ENCODE measurements around the gene RAD51B. TPM values are rescaled to one million over a fixed set of nuclear protein-coding genes. Genes with fewer than 3 reads are reported as not detected.

The RAD51B gene
- total RNA-seq, 1 experiment from 2014 or later: 8.5 TPM

- Histone ChIP-seq H3K27ac (ENCODE audit: low read length) (no peak overlapping the region), H3K36me3 (ENCODE audit: control insufficient read depth, insufficient read depth, low read length) (no peaks in the 10 kb centered on the region), H3K4me3 (ENCODE audit: low read depth in 2 of 2, low read length in 2 of 2) (no peak overlapping the region), H3K27me3 (ENCODE audit: control insufficient read depth, insufficient read depth, low read length) (no peaks in the 10 kb centered on the region), H3K4me1 (ENCODE audit: control insufficient read depth, insufficient read depth, low read length) (0 out of 2 replicates have a peak, but pooled peaks cover 2% of the 10 kb centered on the region), H3K9me3 (ENCODE audit: control insufficient read depth, insufficient read depth, low read depth, low read length) (no peaks in the 10 kb centered on the region)
- DNase-seq (ENCODE audit: low read depth, low spot score) (no peak), ATAC-seq (peak; percentile 12; the same call in 1 of the 2 replicates)
- POLR2A ChIA-PET: no interaction called here
- intact Hi-C loops (cut with micrococcal nuclease; ENCODE audit: unreplicated experiment): no loop called here
- CTCF ChIA-PET: no interaction called here
- BruUV-seq (replicated peaks): no TSS peak
- TF ChIP-seq REST (IDR thresholded peaks at IDR 0.05; ENCODE audit: insufficient read depth in 1 of 2, low read depth in 2 of 2, low read length in 1 of 2): no peak
- no peak for TF ChIP-seq SIN3A (IDR thresholded peaks at IDR 0.05; ENCODE audit: borderline replicate concordance, insufficient read depth, low read depth, low read length)
- no peak for TF ChIP-seq CTCF (IDR thresholded peaks at IDR 0.05)
- TF ChIP-seq POLR2AphosphoS5 (IDR thresholded peaks at IDR 0.05; ENCODE audit: low read depth, low read length): no peak
- no peak for TF ChIP-seq TCF7L2 (IDR thresholded peaks at IDR 0.05; ENCODE audit: low read depth, low read length)
- in situ Hi-C loops (cut with HindIII; ENCODE audit: low pct_unique_long_range_greater_than_20kb, low sequenced_read_pairs): no loop called here
Measured at GRCh38 chr14:68607867-68608573, 788.4 kb downstream of the RAD51B start.

GRCh38 chr14:68608574-68608962, 789.0 kb downstream of the RAD51B start:
- DNase-seq (ENCODE audit: low read depth, low spot score) (no peak), ATAC-seq (peak; percentile 42; the same call in 1 of the 2 replicates)
- H3K4me1 ChIP-seq (ENCODE audit: control insufficient read depth, insufficient read depth, low read length): 0 out of 2 replicates have a peak, but pooled peaks cover 2% of the 10 kb centered on the region
- ChIA-PET CTCF (no interaction called here), POLR2A (no interaction called here)
- no peak overlapping the region for H3K4me3 ChIP-seq (ENCODE audit: low read depth in 2 of 2, low read length in 2 of 2)
- H3K9me3 ChIP-seq (ENCODE audit: control insufficient read depth, insufficient read depth, low read depth, low read length): no peaks in the 10 kb centered on the region
- in situ Hi-C loops (cut with HindIII; ENCODE audit: low pct_unique_long_range_greater_than_20kb, low sequenced_read_pairs): no loop called here
- H3K27ac ChIP-seq (ENCODE audit: low read length): no peak overlapping the region
- H3K36me3 ChIP-seq (ENCODE audit: control insufficient read depth, insufficient read depth, low read length): no peaks in the 10 kb centered on the region
- TF ChIP-seq SIN3A (IDR thresholded peaks at IDR 0.05; ENCODE audit: borderline replicate concordance, insufficient read depth, low read depth, low read length): no peak
- no peak for TF ChIP-seq POLR2AphosphoS5 (IDR thresholded peaks at IDR 0.05; ENCODE audit: low read depth, low read length)
- TF ChIP-seq TCF7L2 (IDR thresholded peaks at IDR 0.05; ENCODE audit: low read depth, low read length): no peak
- no peak for TF ChIP-seq REST (IDR thresholded peaks at IDR 0.05; ENCODE audit: insufficient read depth in 1 of 2, low read depth in 2 of 2, low read length in 1 of 2)
- no peak for TF ChIP-seq CTCF (IDR thresholded peaks at IDR 0.05)
- no TSS peak for BruUV-seq (replicated peaks)
- intact Hi-C loops (cut with micrococcal nuclease; ENCODE audit: unreplicated experiment): no loop called here
- no peaks in the 10 kb centered on the region for H3K27me3 ChIP-seq (ENCODE audit: control insufficient read depth, insufficient read depth, low read length)
